ENCODE data around the gene SUN2. TPM values are rescaled to one million over a fixed set of nuclear protein-coding genes. Genes with fewer than 3 reads are reported as not detected.
A peak's percentile ranks its signal among the peaks of the same experiment; 100 is the strongest.

The SUN2 gene
- polyA plus RNA-seq, 3 donors, result 95.8 to 159 (median 97.8) TPM

GRCh38 chr22:38759005-38759404 is 3.2 kb upstream of the SUN2 start:
- no peaks in the 10 kb centered on the region for H3K36me3 ChIP-seq (replicated peaks in 1 of 2; ENCODE audit: control insufficient read depth in 1 of 2, insufficient read depth in 2 of 2, low read length in 2 of 2)
- H3K79me2 ChIP-seq (ENCODE audit: insufficient read depth, low read length), result peaks cover 37% of the 10 kb centered on the region
- no peak for DNase-seq
- H3K27ac Mint-ChIP-seq, result no peak overlapping the region
- H3K4me3 Mint-ChIP-seq, result no peak overlapping the region
- TF ChIP-seq, protein P1, sequence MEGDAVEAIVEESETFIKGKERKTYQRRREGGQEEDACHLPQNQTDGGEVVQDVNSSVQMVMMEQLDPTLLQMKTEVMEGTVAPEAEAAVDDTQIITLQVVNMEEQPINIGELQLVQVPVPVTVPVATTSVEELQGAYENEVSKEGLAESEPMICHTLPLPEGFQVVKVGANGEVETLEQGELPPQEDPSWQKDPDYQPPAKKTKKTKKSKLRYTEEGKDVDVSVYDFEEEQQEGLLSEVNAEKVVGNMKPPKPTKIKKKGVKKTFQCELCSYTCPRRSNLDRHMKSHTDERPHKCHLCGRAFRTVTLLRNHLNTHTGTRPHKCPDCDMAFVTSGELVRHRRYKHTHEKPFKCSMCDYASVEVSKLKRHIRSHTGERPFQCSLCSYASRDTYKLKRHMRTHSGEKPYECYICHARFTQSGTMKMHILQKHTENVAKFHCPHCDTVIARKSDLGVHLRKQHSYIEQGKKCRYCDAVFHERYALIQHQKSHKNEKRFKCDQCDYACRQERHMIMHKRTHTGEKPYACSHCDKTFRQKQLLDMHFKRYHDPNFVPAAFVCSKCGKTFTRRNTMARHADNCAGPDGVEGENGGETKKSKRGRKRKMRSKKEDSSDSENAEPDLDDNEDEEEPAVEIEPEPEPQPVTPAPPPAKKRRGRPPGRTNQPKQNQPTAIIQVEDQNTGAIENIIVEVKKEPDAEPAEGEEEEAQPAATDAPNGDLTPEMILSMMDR (IDR thresholded peaks at IDR 0.05), result no peak
- no peak overlapping the region for H3K27ac ChIP-seq (ENCODE audit: low read depth in 1 of 2, low read length in 2 of 2)
- H4K20me1 ChIP-seq (ENCODE audit: insufficient read depth, low read length), result peaks cover 6% of the 10 kb centered on the region
- peaks cover 34 to 40% of the 10 kb centered on the region in 2 donors for H3K4me1 ChIP-seq (ENCODE audit: control insufficient read depth in 1 of 2, insufficient read depth in 2 of 2, low read length in 2 of 2)
- H3K4me1 Mint-ChIP-seq, result peaks cover 38% of the 10 kb centered on the region
- H3K9me3 Mint-ChIP-seq, result peaks cover 0 to 1% (median 0%) of the 10 kb centered on the region in 7 donors
- no peak overlapping the region for H3K4me3 ChIP-seq (replicated peaks in 1 of 3; ENCODE audit: low read depth in 2 of 3, low read length in 3 of 3)
- peaks cover 0 to 3% (median 0%) of the 10 kb centered on the region in 3 donors for H3K27me3 Mint-ChIP-seq (ENCODE audit: low read depth in 3 of 3)
- H3K9me3 ChIP-seq (replicated peaks in 1 of 2; ENCODE audit: control insufficient read depth in 1 of 2, insufficient read depth in 1 of 2, low read length in 2 of 2), result no peaks in the 10 kb centered on the region
- no peaks in the 10 kb centered on the region for H3K27me3 ChIP-seq (ENCODE audit: control insufficient read depth in 2 of 2, insufficient read depth in 2 of 2, low read length in 2 of 2)
- H3K9ac ChIP-seq (ENCODE audit: insufficient read depth, low read length, poor library complexity, severe bottlenecking), result no peak overlapping the region
- H2AFZ ChIP-seq (ENCODE audit: insufficient read depth, low read depth, low read length, poor library complexity, severe bottlenecking), result no peak overlapping the region
- intact Hi-C loops (cut with micrococcal nuclease), result loop anchor here in 1 of 2 donors (5.0 to 10.0 kb wide), 4 partner anchors 52 to 766 kb away; partner anchors contain the start of genes ATF4, CBX6 and GTPBP1
- H3K36me3 Mint-ChIP-seq, result peaks cover 0 to 3% of the 10 kb centered on the region in 2 donors
- no peak overlapping the region for H3K4me2 ChIP-seq (replicated peaks; ENCODE audit: extremely low read depth, low read length, poor library complexity, severe bottlenecking)
- 93% methylated on average over 7 of the region's 7 CpGs for WGBS (ENCODE audit: insufficient coverage)

GRCh38 chr22:38758276-38758945 is 2.6 kb upstream of the SUN2 start:
- H3K9me3 ChIP-seq (replicated peaks in 1 of 2; ENCODE audit: control insufficient read depth in 1 of 2, insufficient read depth in 1 of 2, low read length in 2 of 2), result no peaks in the 10 kb centered on the region
- Mint-ChIP-seq H3K27me3 (ENCODE audit: low read depth in 3 of 3) (peaks cover 0 to 3% (median 0%) of the 10 kb centered on the region in 3 donors), H3K9me3 (peaks cover 0 to 1% (median 0%) of the 10 kb centered on the region in 7 donors), H3K36me3 (peaks cover 3 to 7% of the 10 kb centered on the region in 2 donors), H3K4me3 (no peak overlapping the region), H3K4me1 (peaks cover 44% of the 10 kb centered on the region), H3K27ac (no peak overlapping the region)
- WGBS (ENCODE audit: insufficient coverage), result 83% methylated on average over 14 of the region's 16 CpGs
- no peaks in the 10 kb centered on the region for H3K27me3 ChIP-seq (ENCODE audit: control insufficient read depth in 2 of 2, insufficient read depth in 2 of 2, low read length in 2 of 2)
- no peaks in the 10 kb centered on the region for H3K36me3 ChIP-seq (replicated peaks in 1 of 2; ENCODE audit: control insufficient read depth in 1 of 2, insufficient read depth in 2 of 2, low read length in 2 of 2)
- peaks cover 43% of the 10 kb centered on the region for H3K79me2 ChIP-seq (ENCODE audit: insufficient read depth, low read length)
- no peak overlapping the region for H3K27ac ChIP-seq (ENCODE audit: low read depth in 1 of 2, low read length in 2 of 2)
- H3K4me3 ChIP-seq (replicated peaks in 1 of 3; ENCODE audit: low read depth in 2 of 3, low read length in 3 of 3), result no peak overlapping the region
- H2AFZ ChIP-seq (ENCODE audit: insufficient read depth, low read depth, low read length, poor library complexity, severe bottlenecking), result no peak overlapping the region
- intact Hi-C loops (cut with micrococcal nuclease), result loop anchor here in 1 of 2 donors (5.0 to 10.0 kb wide), 4 partner anchors 51 to 766 kb away; partner anchors contain the start of genes ATF4, CBX6 and GTPBP1
- TF ChIP-seq, protein P1 (IDR thresholded peaks at IDR 0.05), result no peak
- peaks cover 40 to 46% of the 10 kb centered on the region in 2 donors for H3K4me1 ChIP-seq (ENCODE audit: control insufficient read depth in 1 of 2, insufficient read depth in 2 of 2, low read length in 2 of 2)
- H3K4me2 ChIP-seq (replicated peaks; ENCODE audit: extremely low read depth, low read length, poor library complexity, severe bottlenecking), result peak overlapping the region; percentile 16
- peaks cover 8% of the 10 kb centered on the region for H4K20me1 ChIP-seq (ENCODE audit: insufficient read depth, low read length)
- no peak overlapping the region for H3K9ac ChIP-seq (ENCODE audit: insufficient read depth, low read length, poor library complexity, severe bottlenecking)
- no peak for DNase-seq
